HG03575 (cell line): ENCODE data around the gene GPATCH1.
A peak's percentile ranks its signal among the peaks of the same experiment; 100 is the strongest.

ENCODE experiments used
- ATAC-seq: cut with Tn5 transposase; IDR thresholded peaks from one replicate; pipeline ENCODE4 v1.9.1; 2021; ENCODE audit not compliant: unreplicated experiment, insufficient number of reproducible peaks, low FRiP score; ENCODE audit errors: extremely low read depth

The GPATCH1 gene

DNA sequence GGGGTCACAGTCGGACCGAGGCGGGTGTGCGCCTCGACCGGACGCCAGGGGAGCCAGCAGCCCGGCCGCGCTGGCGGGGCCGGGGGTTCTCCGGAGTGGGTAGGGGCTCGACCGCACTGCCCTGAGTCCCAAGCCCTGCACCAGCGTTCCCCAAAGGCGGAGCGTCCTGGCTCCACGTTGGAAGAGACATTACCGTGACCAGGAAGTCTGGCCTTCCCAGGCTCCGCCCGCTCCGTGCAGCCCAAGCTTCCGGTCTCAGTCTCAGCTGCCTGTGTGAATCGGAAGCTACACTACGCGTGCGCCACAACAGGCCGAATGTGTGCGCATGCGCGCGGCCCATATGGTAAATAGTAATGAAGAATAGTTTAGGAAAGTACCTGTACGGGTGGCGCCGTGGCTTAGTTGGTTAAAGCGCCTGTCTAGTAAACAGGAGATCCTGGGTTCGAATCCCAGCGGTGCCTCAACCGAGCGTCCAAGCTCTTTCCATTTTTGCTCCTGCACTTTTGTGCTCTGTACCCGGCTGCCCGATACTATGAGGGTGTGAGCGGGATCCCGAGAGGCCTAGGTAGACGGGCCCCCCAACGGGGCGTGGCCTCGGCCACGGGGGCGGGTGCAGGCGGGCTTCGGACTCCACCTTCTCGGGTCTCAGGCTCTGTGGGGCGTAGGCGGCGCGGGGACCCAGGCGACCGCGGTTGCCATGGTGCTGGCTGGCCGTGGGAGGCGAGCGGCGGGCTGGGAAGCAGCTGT is 95.9 kb downstream of the GPATCH1 start:
- peak; percentile 73 for ATAC-seq

DNA sequence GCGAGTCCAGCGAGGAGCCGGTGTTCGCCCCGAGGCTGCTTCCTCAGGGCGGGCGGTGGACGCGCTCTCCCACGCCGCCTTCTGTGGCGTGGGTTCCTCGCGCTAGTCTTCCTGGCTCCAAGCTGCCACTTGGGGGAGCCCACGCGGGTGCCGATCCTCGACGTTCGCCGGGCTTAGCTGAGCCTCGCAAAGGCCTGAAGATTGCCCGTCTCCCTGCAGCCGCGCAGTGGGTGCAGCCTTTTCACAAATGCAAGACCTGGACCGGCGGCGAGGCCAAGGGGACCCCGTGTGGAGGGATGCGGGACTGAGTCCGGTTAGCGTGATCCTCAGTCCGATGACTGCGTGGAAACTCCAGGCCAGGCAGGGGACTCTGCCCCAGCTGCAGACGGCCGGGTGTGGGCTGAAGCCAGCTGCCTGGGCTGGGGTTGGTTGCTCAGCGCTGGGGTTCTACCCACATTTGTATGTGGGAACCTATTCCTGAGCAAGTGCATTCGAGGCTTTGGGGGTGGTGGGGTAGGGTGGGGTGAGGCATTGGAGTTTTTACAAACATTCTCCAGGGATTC is 96.5 kb downstream of the GPATCH1 start:
- peak; percentile 10 for ATAC-seq
